Heart left ventricle (tissue), 16 donors: ENCODE data around the gene KLHL35. TPM values are rescaled to one million over a fixed set of nuclear protein-coding genes. Genes with fewer than 3 reads are reported as not detected.

Source experiments
- ATAC-seq, 4 donors: fragments of 200-7000 bp; cut with Tn5 transposase; one replicate each; pipeline ENCODE4 v1.9.1; 2020 to 2022; ENCODE audit warnings: moderate library complexity in 4 of 4, mild to moderate bottlenecking in 3 of 4, moderate number of reproducible peaks in 1 of 4
- DNase-seq, 5 donors: peaks; one replicate each; pipeline ENCODE4 v3.0.0-alpha.2; 2020
- H3K27ac ChIP-seq, 12 donors: fragments of 200-600 bp; sonication (generic) in 4 of 12; one replicate each; pipeline versions ENCODE4 v1.5.0 to v1.8.0; 2016 to 2022; ENCODE audit warnings: mild to moderate bottlenecking in 2 of 12
- H3K27me3 ChIP-seq, 9 donors: fragments of 200-600 bp; sonication (generic) in 2 of 9; one replicate each; pipeline versions ENCODE4 v1.5.1 to v1.8.0; 2016 to 2022; ENCODE audit warnings: mild to moderate bottlenecking in 3 of 9
- H3K36me3 ChIP-seq, 9 donors: fragments of 200-600 bp; sonication (generic) in 2 of 9; one replicate each; pipeline versions ENCODE4 v1.5.0 to v1.8.0; 2018 to 2022; ENCODE audit warnings: mild to moderate bottlenecking in 2 of 9
- H3K4me1 ChIP-seq, 12 donors: fragments of 200-600 bp; sonication (generic) in 4 of 12; one replicate each; pipeline versions ENCODE4 v1.5.0 to v1.8.0; 2016 to 2022; ENCODE audit warnings: mild to moderate bottlenecking in 3 of 12
- H3K4me3 ChIP-seq, 12 donors: fragments of 200-600 bp; sonication (generic) in 4 of 12; one replicate each; pipeline versions ENCODE4 v1.5.0 to v1.8.0; 2017 to 2022; ENCODE audit warnings: mild to moderate bottlenecking in 9 of 12, moderate library complexity in 4 of 12
- H3K9me3 ChIP-seq, 12 donors: fragments of 200-600 bp; sonication (generic) in 4 of 12; one replicate each; pipeline versions ENCODE4 v1.5.0 to v1.8.0; 2016 to 2022; ENCODE audit warnings: mild to moderate bottlenecking in 1 of 12
- CTCF ChIP-seq, 12 donors: fragments of 200-600 bp; sonication (generic) in 4 of 12; IDR thresholded peaks; one replicate each; pipeline versions ENCODE4 v1.5.0 to v1.8.0; 2018 to 2022; ENCODE audit warnings: antibody characterized with exemption in 12 of 12, mild to moderate bottlenecking in 5 of 12
- POLR2A ChIP-seq, 2 donors: fragments of 450-650 bp; IDR thresholded peaks; one replicate each; pipeline ENCODE4 v1.6.1; 2017; ENCODE audit warnings: antibody characterized with exemption in 2 of 2, mild to moderate bottlenecking in 2 of 2, moderate library complexity in 2 of 2
- WGBS, 4 donors: extraction: QIAGEN DNeasy Blood & Tissue Kit in 2 of 4; methylation state at CpG; one replicate each; pipeline versions ENCODE4 v1.1.5 to v1.1.7; 2013 to 2018; 5-methylcytosine and 5-hydroxymethylcytosine counted together
- intact Hi-C, 10 donors: fragments of 100-400 bp; cut with DNase I; formaldehyde crosslinking; loops; one replicate each; pipeline versions ENCODE4 v1.11.1 to v1.14.2; 2022
- polyA plus RNA-seq, 2 donors: library from polyadenylated mRNA; stranded (reverse); fragments of 200-250 nt; gene quantifications; one replicate each; pipeline ENCODE4 v1.2.3, GENCODE V29; 2013
- total RNA-seq, 9 donors: library from RNA; depleted of rRNA in 2 of 9; stranded (reverse); fragments of >200 nt in 2 of 9; fragmentation: NEBNext Ultra II Directional in 3 of 9; extraction: Animal tissue kit (Norgen Biotek cat#: 25700) in 3 of 9; gene quantifications; one replicate each; pipeline versions ENCODE4 v1.1.0 to v1.2.4, GENCODE V29; 2016 to 2023
- donor health status: ischemic (EF 13 %, LVEDD 7.1; RV severe dilation, severe dysfunction).
- donor health status: healthy with polysubstance abuse.
- donor health status: DM: no; HTN: yes; CAD: no.
- donor health status: DM: no; HTN: no; CAD: no.
- donor health status: ischemic (EF 25% LVEDD 6.9; RV normal size, moderate dysfunction).
- donor health status: ischemic (EF 25% LVEDD 5.7; RV mildly dilated, moderate dysfunction).
- donor health status: healthy.
- donor health status: DM: yes; HTN: yes; CAD: no.
- donor health status: ischemic (EF 35%, LVEDD 5.7; RV mildly dilated, moderate dysfunction).
- donor health status: nonischemic (EF 11% LVEDD 7.7; RV severe dilation, severe dysfunction).
- donor health status: DM: yes; HTN: yes; CAD: no.
- donor health status: PGD.
- donor health status: ischemic (EF 29% LVEDD 5.4; RV normal size, mild dysfunction).
- donor health status: nonischemic (EF 23%, LVEDD 6.1; RV moderate dilation, normal function).

Gene KLHL35
- total and polyA plus RNA-seq, 11 donors: 0.11 to 1.1 (median 0.45) TPM; not detected in 1

GRCh38 chr11:75476739-75477613 is 44.0 kb upstream of the KLHL35 start:
- DNase-seq (peak in 1 of 5 donors; percentile 62), ATAC-seq (peak; percentile 17 to 61 (median 26))
- H3K4me1 ChIP-seq: peaks cover 0 to 44% (median 20%) of the 10 kb centered on the region in 12 donors

DNA sequence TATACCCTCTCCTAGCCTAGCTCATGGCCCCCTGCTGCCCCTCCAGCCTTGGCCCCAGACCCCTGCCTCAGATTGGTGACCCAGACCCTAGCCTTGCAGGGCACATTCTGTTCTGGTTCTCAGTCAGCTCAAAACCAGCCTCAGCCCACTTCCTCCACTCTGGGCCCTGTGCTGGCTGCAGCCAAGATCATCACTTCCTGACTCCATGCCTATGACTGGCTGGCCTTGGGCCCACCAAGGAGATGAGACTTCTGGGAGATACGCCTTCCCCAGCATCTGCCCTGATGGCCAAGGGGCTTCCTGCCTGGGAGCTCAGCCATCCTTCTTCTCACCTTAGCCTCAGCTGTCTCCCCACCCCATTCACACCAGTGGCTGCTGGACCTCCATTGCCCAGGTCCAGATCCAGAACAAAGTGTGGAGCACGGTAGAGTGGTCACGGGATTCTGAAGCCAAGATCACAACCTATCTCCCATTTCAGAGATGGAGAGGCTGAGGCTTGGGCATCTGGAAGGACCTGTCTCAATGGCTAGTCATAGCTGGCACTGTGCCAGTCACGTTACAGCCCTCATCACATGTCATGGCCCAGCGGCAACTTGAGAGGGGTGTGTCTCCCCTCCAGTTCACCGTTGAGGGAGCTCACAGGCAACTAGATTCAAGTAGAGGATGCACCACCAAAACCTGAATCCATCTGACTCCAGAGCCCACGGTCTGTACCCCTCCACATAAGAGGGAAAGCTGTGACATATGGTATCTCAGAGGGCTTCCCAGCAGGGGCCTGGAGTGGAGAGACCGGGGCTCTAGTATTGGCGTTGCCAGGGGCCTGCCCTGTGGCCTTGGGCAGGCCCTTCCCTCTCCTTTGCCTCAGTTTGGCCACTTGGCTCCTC is 43.0 kb upstream of the KLHL35 start:
- DNase-seq: peak; percentile 44 to 77 (median 59)
- intact Hi-C loops: no loop called here
- Histone ChIP-seq H3K36me3 (no peaks in the 10 kb centered on the region), H3K27me3 (no peaks in the 10 kb centered on the region), H3K4me1 (peaks cover 0 to 44% (median 20%) of the 10 kb centered on the region in 12 donors), H3K9me3 (no peaks in the 10 kb centered on the region), H3K4me3 (no peak overlapping the region), H3K27ac (peak overlapping the region in 11 of 12 donors; percentile 11 to 64 (median 44))
- 64 to 72% (median 69%) methylated on average over 6 to 9 of the region's 9 CpGs for WGBS, 4 donors
- TF ChIP-seq CTCF (IDR thresholded peaks at IDR 0.05): no peak
- no peak for TF ChIP-seq POLR2A (IDR thresholded peaks at IDR 0.05)
- ATAC-seq: peak; percentile 10 to 63 (median 42)

More at GRCh38 chr11:75476739-75477613, 44.0 kb upstream of the KLHL35 start:
- H3K9me3 ChIP-seq: no peaks in the 10 kb centered on the region
- H3K27ac ChIP-seq: peak overlapping the region in 4 of 12 donors; percentile 7 to 64 (median 35)
- no peaks in the 10 kb centered on the region for H3K27me3 ChIP-seq
- WGBS, 4 donors: 58 to 72% (median 63%) methylated on average over 9 to 10 of the region's 10 CpGs
- TF ChIP-seq POLR2A (IDR thresholded peaks at IDR 0.05): no peak
- TF ChIP-seq CTCF (IDR thresholded peaks at IDR 0.05): no peak
- intact Hi-C loops: no loop called here
- no peak overlapping the region for H3K4me3 ChIP-seq
- no peaks in the 10 kb centered on the region for H3K36me3 ChIP-seq

GRCh38 chr11:75474878-75475766 is 42.1 kb upstream of the KLHL35 start:
- intact Hi-C loops: no loop called here
- WGBS, 4 donors: 59 to 66% (median 62%) methylated on average over 16 of the region's 16 CpGs
- Histone ChIP-seq H3K4me1 (peaks cover 0 to 35% (median 20%) of the 10 kb centered on the region in 12 donors), H3K27me3 (no peaks in the 10 kb centered on the region), H3K36me3 (no peaks in the 10 kb centered on the region), H3K9me3 (no peaks in the 10 kb centered on the region), H3K27ac (peak overlapping the region in 11 of 12 donors; percentile 11 to 64 (median 44)), H3K4me3 (peak overlapping the region in 5 of 12 donors; percentile 1 to 34 (median 21))
- ATAC-seq (peak; percentile 3 to 51 (median 43)), DNase-seq (peak; percentile 63 to 76 (median 66))
- TF ChIP-seq POLR2A (IDR thresholded peaks at IDR 0.05) (no peak), CTCF (IDR thresholded peaks at IDR 0.05) (no peak)
